Activated naive CD4-positive, alpha-beta T cell treated with Interleukin-2 at 50 U/mL for 16 hours (primary cell): ENCODE results near the gene TSC2.

Experiments used
- DNase-seq: peaks from one replicate; pipeline ENCODE4 v3.0.0-alpha.2; 2020

The TSC2 gene

GRCh38 chr16:2047330-2048115 lies at the start of gene TSC2, which contains the start of gene NTHL1:
TSC2 (plus strand) TSS chr16:2047985; CDS start chr16:2048616, 631 bp downstream.
NTHL1 (minus strand) TSS chr16:2047834; CDS start chr16:2047823, 11 bp downstream.
- peak; percentile 95 for DNase-seq

- DNase-seq, result no peak
These were observed 49.4 kb upstream of the TSC2 start for GRCh38 chr16:1998360-1998835.

DNA sequence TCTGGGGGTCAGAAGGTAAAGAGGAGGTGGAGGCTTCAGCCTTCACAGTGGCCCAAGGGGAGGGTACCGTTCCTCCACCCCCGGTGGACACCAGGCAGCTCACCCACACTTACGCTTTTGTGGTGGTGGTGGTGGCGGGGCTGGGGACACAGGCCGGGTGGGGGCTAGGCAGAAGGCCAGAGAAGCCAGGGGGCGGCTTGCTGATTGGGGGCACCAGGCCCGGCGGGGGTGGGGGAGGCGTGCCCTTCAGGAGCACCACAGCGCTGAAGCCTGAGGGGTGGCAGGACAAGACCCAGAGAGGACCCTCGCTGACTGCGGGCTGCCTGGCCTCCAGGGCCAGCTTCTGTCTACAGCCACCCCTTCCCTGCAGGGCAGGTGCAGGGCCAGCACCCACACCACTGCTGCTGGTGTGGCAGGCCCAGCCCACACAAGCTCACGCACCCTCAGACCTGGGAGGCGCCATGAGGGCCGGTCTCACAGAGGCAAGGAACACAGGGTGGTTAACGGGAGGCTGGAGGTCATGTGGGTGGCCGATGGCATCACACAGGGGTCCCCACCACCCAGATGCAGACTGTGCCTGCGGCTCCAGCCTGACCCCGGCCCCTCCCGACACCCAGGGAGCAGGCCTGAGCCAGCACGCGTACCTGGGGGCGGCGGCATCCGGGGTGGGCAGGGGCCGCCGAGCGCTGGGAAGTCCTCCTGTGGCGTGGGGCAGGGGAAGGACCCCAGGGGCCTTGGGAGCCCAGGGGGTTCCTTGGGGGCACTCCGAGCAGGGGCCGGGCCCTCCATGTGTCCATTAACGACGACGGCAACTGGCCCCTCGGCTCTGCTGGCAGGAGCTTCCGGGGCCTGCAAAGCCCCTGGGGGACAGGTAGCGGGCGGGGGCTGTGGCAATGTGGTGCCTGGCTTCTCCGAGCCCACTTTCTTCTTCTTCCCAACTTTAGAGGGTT lies 48.7 kb upstream of the TSC2 start:
- DNase-seq, result no peak

GRCh38 chr16:1999866-2000514 lies 47.8 kb upstream of the TSC2 start:
- DNase-seq, result no peak

DNA sequence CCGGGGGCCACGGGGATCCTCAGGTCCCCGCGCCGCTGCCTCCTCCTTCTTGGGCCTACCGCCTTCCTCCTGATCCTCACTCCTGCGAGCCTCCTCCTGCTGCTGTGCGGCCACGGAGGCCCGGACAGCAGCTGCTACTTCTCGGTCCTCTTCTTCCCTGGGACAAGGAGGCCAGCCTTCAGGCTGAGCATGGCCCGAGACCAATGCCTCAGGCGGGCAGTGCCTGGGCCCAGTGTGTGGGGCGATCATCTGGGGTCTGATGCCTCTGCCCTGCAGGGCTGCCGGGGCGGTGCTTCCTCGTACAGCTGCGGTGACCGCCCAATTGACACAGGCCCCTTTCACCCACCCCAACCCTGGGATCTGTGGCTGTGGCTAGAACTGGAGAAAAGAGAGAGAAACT lies 46.8 kb upstream of the TSC2 start:
- DNase-seq, result no peak

GRCh38 chr16:2001456-2002355 lies 46.1 kb upstream of the TSC2 start:
- no peak for DNase-seq

- DNase-seq, result no peak
These were observed 45.2 kb upstream of the TSC2 start for GRCh38 chr16:2002406-2003230.

GRCh38 chr16:2003231-2003826 lies 44.5 kb upstream of the TSC2 start:
- DNase-seq, result no peak

GRCh38 chr16:2003827-2004641 lies 43.8 kb upstream of the TSC2 start:
- DNase-seq, result peak; percentile 89

DNA sequence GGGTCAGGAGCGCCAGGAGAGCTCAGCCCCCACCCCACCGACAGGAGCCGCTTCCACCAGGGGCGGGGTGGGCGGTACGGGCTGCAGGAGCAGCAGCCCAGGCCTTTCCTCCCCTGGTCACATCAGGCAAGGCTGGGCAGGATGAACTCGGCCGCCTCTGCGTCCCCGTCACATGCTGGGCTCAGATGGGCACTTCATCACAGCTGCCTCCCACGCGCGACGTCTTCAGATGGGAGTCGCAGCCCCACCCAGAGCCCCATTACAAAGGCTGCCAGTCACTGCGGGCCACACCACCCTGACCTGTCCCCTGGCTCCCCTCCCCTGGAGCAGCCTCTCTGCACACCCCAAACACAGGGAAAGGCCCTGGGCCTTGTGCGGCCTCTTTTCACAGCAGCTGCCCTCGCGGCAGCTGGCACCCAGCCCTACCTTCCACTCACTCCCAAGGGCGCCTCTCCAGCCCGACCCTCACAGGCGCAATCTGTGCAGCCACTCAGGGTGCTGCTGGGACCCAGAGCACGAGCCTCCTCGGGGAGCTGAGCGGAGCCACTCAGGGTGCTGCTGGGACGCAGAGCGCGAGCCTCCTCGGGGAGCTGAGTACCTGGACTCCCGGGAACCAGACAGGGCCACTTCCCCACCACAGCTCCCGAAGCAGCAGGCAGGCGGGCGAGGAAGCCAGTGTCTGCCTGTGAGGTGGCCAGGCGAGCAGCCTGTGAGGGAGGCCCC lies 42.8 kb upstream of the TSC2 start:
- DNase-seq, result no peak

- no peak for DNase-seq
These were observed 42.1 kb upstream of the TSC2 start for GRCh38 chr16:2005646-2006045.

GRCh38 chr16:2006317-2006716 lies 41.5 kb upstream of the TSC2 start:
- no peak for DNase-seq

GRCh38 chr16:2007081-2007836 lies 40.5 kb upstream of the TSC2 start:
- DNase-seq, result no peak

GRCh38 chr16:2008009-2008526 lies 39.7 kb upstream of the TSC2 start:
- DNase-seq, result no peak

DNA sequence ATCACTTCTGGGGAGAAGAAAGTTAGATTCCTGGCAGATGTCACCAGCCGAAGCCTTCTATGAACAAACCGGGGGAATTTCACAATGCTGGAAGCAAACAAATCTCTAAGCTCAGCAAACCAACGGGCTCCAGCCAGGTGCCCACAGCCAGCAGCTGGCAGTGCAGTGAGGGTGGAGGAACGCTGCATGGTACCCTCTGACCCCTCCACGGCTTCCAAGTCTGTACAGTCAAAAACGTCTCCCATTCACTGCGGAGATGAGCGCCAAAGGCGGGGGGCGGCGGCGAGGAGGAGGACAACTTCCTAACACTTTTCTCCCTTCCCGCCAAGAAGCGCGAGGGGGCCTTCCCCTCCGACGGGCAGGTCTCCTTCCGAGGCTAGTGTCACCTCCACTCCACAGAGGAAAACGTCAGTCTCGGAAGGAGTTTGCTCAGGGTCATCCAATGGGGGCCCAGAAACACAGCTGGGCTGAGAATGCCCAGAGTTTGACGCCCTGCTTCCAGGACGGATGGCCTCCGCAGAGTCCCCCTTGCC lies 39.1 kb upstream of the TSC2 start:
- DNase-seq, result peak; percentile 33

DNA sequence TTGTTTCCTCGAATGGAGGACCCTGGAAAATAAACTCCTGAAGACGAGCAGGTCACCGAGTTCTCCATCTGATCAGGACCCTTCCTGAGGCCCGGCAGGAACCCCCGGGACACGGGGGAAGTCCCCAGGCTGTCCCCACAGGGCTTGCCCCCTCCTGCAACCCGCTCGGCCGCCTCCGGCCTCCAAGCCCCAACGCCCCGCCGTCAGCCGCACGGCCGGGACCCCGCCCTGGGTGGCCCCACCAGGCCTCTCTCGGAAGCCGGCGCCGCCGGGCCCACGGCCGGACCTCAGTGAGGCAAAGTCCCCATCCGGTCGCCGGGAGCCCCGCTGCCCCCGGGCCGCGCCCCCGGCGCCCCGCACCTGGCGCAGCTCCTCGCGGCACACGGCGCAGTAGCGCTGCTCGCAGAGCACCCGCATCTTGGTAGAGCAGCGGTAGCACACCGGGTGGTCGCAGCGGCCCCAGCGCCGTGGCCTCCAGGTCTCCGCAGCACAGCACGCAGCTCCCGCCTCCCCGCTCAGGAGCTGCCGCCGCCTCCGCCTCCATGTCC lies 38.5 kb upstream of the TSC2 start:
- DNase-seq, result no peak

- peak; percentile 79 for DNase-seq
These were observed 37.8 kb upstream of the TSC2 start, which contains the start of gene ZNF598 for GRCh38 chr16:2009791-2010510. ZNF598 (minus strand) TSS chr16:2009821.
